K562 (cell line): ENCODE data around the gene GABRA5. TPM values are rescaled to one million over a fixed set of nuclear protein-coding genes. Genes with fewer than 3 reads are reported as not detected.

Experiments used
- ATAC-seq: fragments of 200-7000 bp; cut with Tn5 transposase; 3 replicates; pipeline ENCODE4 v1.9.1; 2020; ENCODE audit warnings: moderate library complexity
- BruUV-seq: library from RNA; stranded (reverse); fragments of 400-500 nt; replicated peaks from 2 replicates; lab custom pipeline; 2021; lab: Mats Ljungman, UMichigan
- CTCF ChIA-PET: fragments of 300-600 bp; formaldehyde crosslinking; extraction: SDS; loops from one replicate; lab custom pipeline; 2021; ENCODE audit warnings: low intra/inter-chr PET ratio; lab: Yijun Ruan, JAX
- POLR2A ChIA-PET: fragments of 300-600, 350-650 bp; sonication (Branson Sonifier 250); formaldehyde crosslinking; extraction: SDS; loops from one replicate; lab custom pipeline; 2021; ENCODE audit warnings: antibody characterized with exemption, inconsistent platforms; lab: Yijun Ruan, JAX
- DNase-seq, 4 experiments: peaks; one replicate each; pipeline versions ENCODE4 v3.0.0 to v3.0.0-alpha.2; 2011 to 2018; ENCODE audit warnings: low spot score in 3 of 4, mixed read lengths in 3 of 4; ENCODE audit errors: extremely low read depth in 1 of 4
- FAIRE-seq: peaks from 2 replicates; lab custom pipeline; 2011; peaks lifted over from hg19 to GRCh38; lab: Jason Lieb, UNC
- H2AFZ ChIP-seq: 2 replicates; pipeline ENCODE4 v1.6.0; 2011; ENCODE audit warnings: low read depth, low read length, control low read depth, inconsistent platforms
- H3K27ac ChIP-seq: fragments of 200-600 bp; 3 replicates; pipeline ENCODE4 v1.8.0; 2011; ENCODE audit warnings: low read depth, mild to moderate bottlenecking, control low read depth, inconsistent platforms, low read length, moderate library complexity, mixed read lengths; ENCODE audit errors: extremely low read depth
- H3K27me3 ChIP-seq, 2 experiments: fragments of 300-600 bp in 1 of 2; 2 replicates in 1 of 2; 3 replicates in 1 of 2; pipeline versions ENCODE4 v1.6.0 to v1.8.0; 2011; ENCODE audit warnings: inconsistent platforms in 2 of 2, low read length in 2 of 2, mild to moderate bottlenecking in 1 of 2, mixed read lengths in 1 of 2, moderate library complexity in 1 of 2; ENCODE audit not compliant: control insufficient read depth in 2 of 2, insufficient read depth in 2 of 2
- H3K36me3 ChIP-seq: fragments of 300-600 bp; 3 replicates; pipeline ENCODE4 v1.8.0; 2011; ENCODE audit warnings: mild to moderate bottlenecking, low read length, inconsistent platforms; ENCODE audit not compliant: control insufficient read depth, insufficient read depth
- H3K4me1 ChIP-seq, 2 experiments: fragments of 200-600 bp in 1 of 2; replicated peaks in 1 of 2; 2 replicates in 1 of 2; 3 replicates in 1 of 2; pipeline versions ENCODE4 v1.5.1 to v1.8.0; 2011; ENCODE audit warnings: inconsistent platforms in 2 of 2, low read length in 2 of 2, mild to moderate bottlenecking in 1 of 2, mixed read lengths in 1 of 2, moderate library complexity in 1 of 2; ENCODE audit not compliant: control insufficient read depth in 2 of 2, insufficient read depth in 2 of 2
- H3K4me2 ChIP-seq: 2 replicates; pipeline ENCODE4 v1.6.1; 2011; ENCODE audit warnings: low read length, control low read depth, inconsistent platforms, mixed read lengths; ENCODE audit not compliant: insufficient read depth
- H3K4me3 ChIP-seq: fragments of 200-600 bp; sonication (generic), shearing (Covaris generic); 2 replicates; pipeline ENCODE4 v1.5.1; 2016; ENCODE audit warnings: control low read depth, inconsistent platforms
- H3K79me2 ChIP-seq: fragments of 200-600 bp; 3 replicates; pipeline ENCODE4 v1.8.0; 2011; ENCODE audit warnings: low read length, inconsistent platforms; ENCODE audit not compliant: control insufficient read depth, insufficient read depth
- H3K9ac ChIP-seq, 2 experiments: 2 replicates each; pipeline versions ENCODE4 v1.6.0 to v1.6.1; 2011; ENCODE audit warnings: low read depth in 2 of 2, low read length in 2 of 2, control low read depth in 1 of 2, inconsistent platforms in 1 of 2, mild to moderate bottlenecking in 1 of 2, mixed read lengths in 1 of 2; ENCODE audit not compliant: insufficient read depth in 1 of 2
- H3K9me1 ChIP-seq: one replicate; pipeline ENCODE4 v1.6.0; 2011; ENCODE audit warnings: inconsistent platforms, mild to moderate bottlenecking, low read length, moderate library complexity; ENCODE audit not compliant: control insufficient read depth, insufficient read depth
- H3K9me3 ChIP-seq: replicated peaks from 2 replicates; pipeline ENCODE4 v1.5.1; 2011; ENCODE audit warnings: low read depth, low read length, inconsistent platforms; ENCODE audit not compliant: control insufficient read depth, insufficient read depth
- H4K20me1 ChIP-seq: replicated peaks from 2 replicates; pipeline ENCODE4 v1.6.1; 2011; ENCODE audit warnings: low read length, inconsistent platforms, mixed read lengths; ENCODE audit not compliant: control insufficient read depth, insufficient read depth
- BRCA1 ChIP-seq, 2 experiments: fragments of 450-650 bp in 1 of 2; sonication (generic) in 1 of 2; formaldehyde crosslinking in 1 of 2; IDR thresholded peaks; 2 replicates each; pipeline versions ENCODE4 v1.5.0 to v1.6.1; 2017 to 2020; ENCODE audit warnings: mild to moderate bottlenecking in 1 of 2, missing genetic modification reagents in 1 of 2
- CHD1 ChIP-seq: fragments of 200-600 bp; sonication (generic); IDR thresholded peaks from one replicate; pipeline ENCODE4 v1.6.1; 2012; ENCODE audit warnings: mild to moderate bottlenecking, moderate library complexity, low read length, inconsistent platforms
- E2F3 ChIP-seq: fragments of 250-450 bp; sonication (Bioruptor Pico); IDR thresholded peaks from 2 replicates; pipeline ENCODE4 v1.4.0; 2020; ENCODE audit warnings: mild to moderate bottlenecking
- HMG20B ChIP-seq: fragments of 250-450 bp; sonication (Bioruptor Pico); IDR thresholded peaks from 2 replicates; pipeline ENCODE4 v1.5.0; 2021; ENCODE audit warnings: mild to moderate bottlenecking
- JUN ChIP-seq, 2 experiments: sonication (generic) in 1 of 2; formaldehyde crosslinking in 1 of 2; IDR thresholded peaks; 2 replicates each; pipeline versions ENCODE4 v1.6.1 to v1.8.0; 2012 to 2022; ENCODE audit warnings: borderline replicate concordance in 2 of 2, mild to moderate bottlenecking in 2 of 2, improper control_type of control experiment in 1 of 2, low read depth in 1 of 2, low read length in 1 of 2, missing genetic modification reagents in 1 of 2
- KLF16 ChIP-seq: IDR thresholded peaks from 2 replicates; pipeline ENCODE4 v1.6.1; 2016; ENCODE audit warnings: antibody characterized with exemption
- MAFF ChIP-seq: IDR thresholded peaks from 2 replicates; pipeline ENCODE4 v1.6.1; 2012; ENCODE audit warnings: low read length, improper control_type of control experiment
- POLR2AphosphoS5 ChIP-seq: IDR thresholded peaks from 2 replicates; pipeline ENCODE4 v1.6.1; 2011; ENCODE audit warnings: mild to moderate bottlenecking, low read depth, low read length, moderate library complexity; ENCODE audit not compliant: control insufficient read depth, insufficient read depth
- SMC3 ChIP-seq: conservative IDR thresholded peaks from 2 replicates; pipeline ENCODE4 v1.6.1; 2011; ENCODE audit warnings: low read depth, low read length, improper control_type of control experiment; ENCODE audit not compliant: insufficient read depth
- SP1 ChIP-seq: sonication (generic); formaldehyde crosslinking; IDR thresholded peaks from 2 replicates; pipeline ENCODE4 v1.8.1; 2022; ENCODE audit warnings: mild to moderate bottlenecking, missing genetic modification reagents
- SRSF1 ChIP-seq: fragments of 200-400 bp; formaldehyde crosslinking; IDR thresholded peaks from 2 replicates; pipeline ENCODE4 v1.6.1; 2017; ENCODE audit warnings: mild to moderate bottlenecking, low read depth, low read length, moderate library complexity
- SRSF9 ChIP-seq: fragments of 200-400 bp; formaldehyde crosslinking; IDR thresholded peaks from 2 replicates; pipeline ENCODE4 v1.6.1; 2017; ENCODE audit warnings: low read depth, low read length, borderline replicate concordance
- ZNF174 ChIP-seq: fragments of 250-450 bp; sonication (Bioruptor Pico); IDR thresholded peaks from 2 replicates; pipeline ENCODE4 v1.4.0; 2020; ENCODE audit warnings: mild to moderate bottlenecking
- ZNF583 ChIP-seq: fragments of 250-450 bp; sonication (Bioruptor Pico); IDR thresholded peaks from 2 replicates; pipeline ENCODE4 v1.4.0; 2020
- ZNF584 ChIP-seq: fragments of 200-800 bp; sonication (Bioruptor generic); IDR thresholded peaks from 2 replicates; pipeline ENCODE4 v1.6.1; 2016; ENCODE audit warnings: low read depth, mild to moderate bottlenecking, missing genetic modification characterization, missing compliant biosample characterization
- ZNF668 ChIP-seq: fragments of 250-450 bp; sonication (Bioruptor Pico); IDR thresholded peaks from 2 replicates; pipeline ENCODE4 v1.8.0; 2022; ENCODE audit warnings: mild to moderate bottlenecking, inconsistent platforms
- WGBS: fragments of 100-300 bp; shearing (Covaris generic); methylation state at CpG from one replicate; pipeline ENCODE4 v1.1.6; 2016; ENCODE audit warnings: low coverage, mixed read lengths; ENCODE audit not compliant: insufficient coverage; ENCODE audit errors: missing lambda C conversion rate; 5-methylcytosine and 5-hydroxymethylcytosine counted together
- in situ Hi-C: fragments of 300-500 bp; cut with MboI; formaldehyde crosslinking; loops from 4 replicates; pipeline ENCODE4 v1.15.0; 2018; ENCODE audit warnings: inconsistent platforms, mixed read lengths
- intact Hi-C: fragments of 100-400 bp; cut with micrococcal nuclease; formaldehyde crosslinking; loops from 2 replicates; pipeline ENCODE4 v1.14.2; 2022
- polyA plus RNA-seq, 8 experiments: library from polyadenylated mRNA; depleted of rRNA in 4 of 8; stranded (reverse) in 5 of 8; unstranded in 3 of 8; fragments of >200 nt; fragmentation: Nextera tagmentation in 2 of 8; fragmentation: Illumina TruSeq in 1 of 8; extraction: Ambion mirVana in 2 of 8; extraction: Trizol in 1 of 8; gene quantifications; 2 replicates each; pipeline versions ENCODE4 v1.2.1 to v1.2.3, GENCODE V29; 2011 to 2014; ENCODE audit warnings: inconsistent platforms in 1 of 8, missing spikeins in 1 of 8
- total RNA-seq, 7 experiments: library from RNA; depleted of rRNA in 6 of 7; stranded (reverse); fragments of >200 nt in 6 of 7; fragmentation: Illumina TruSeq in 2 of 7; extraction: Trizol in 2 of 7; gene quantifications; 2 replicates each; pipeline versions ENCODE4 v1.2.1 to v1.2.3, GENCODE V29; 2011 to 2021; ENCODE audit warnings: low replicate concordance in 1 of 7

GABRA5 gene
- total and polyA plus RNA-seq, 9 of the 15 experiments (the other 6 are each of a cell fraction or from before 2014, with no cell fraction given), result not detected

DNA sequence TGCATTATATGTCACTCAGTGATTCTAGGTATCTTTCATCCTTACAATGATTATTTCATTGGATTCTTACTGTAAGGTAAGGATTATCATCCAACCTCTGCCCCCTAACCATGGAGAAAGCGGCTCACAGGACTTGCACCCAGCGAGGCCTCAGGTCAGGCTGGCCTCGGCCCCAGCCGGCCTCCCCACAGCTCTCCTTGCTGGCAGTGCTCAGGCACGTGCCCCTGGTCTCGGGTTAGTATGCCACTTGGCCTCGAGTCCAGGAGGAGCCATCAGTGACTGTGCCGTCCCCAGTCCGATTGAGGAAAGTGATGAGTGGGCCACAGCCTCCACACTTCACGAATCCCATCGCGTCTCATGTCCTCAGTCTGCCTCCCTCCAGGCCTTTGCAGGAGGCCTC, 68.5 kb downstream of the GABRA5 start:
- H3K79me2 ChIP-seq, result no peaks in the 10 kb centered on the region
- H3K9me3 ChIP-seq, result no peaks in the 10 kb centered on the region
- ATAC-seq (no peak), DNase-seq (no peak), FAIRE-seq (no peak)
- no peak overlapping the region for H3K4me2 ChIP-seq
- no peaks in the 10 kb centered on the region for H3K9me1 ChIP-seq
- no TSS peak for BruUV-seq
- ChIA-PET POLR2A (no interaction called here), CTCF (no interaction called here)
- H3K9ac ChIP-seq, result no peak overlapping the region
- no peaks in the 10 kb centered on the region for H4K20me1 ChIP-seq
- H3K27me3 ChIP-seq, result peaks cover 0 to 11% of the 10 kb centered on the region in 2 experiments; a peak in 1 of 5 replicates
- in situ Hi-C loops, result no loop called here
- intact Hi-C loops, result no loop called here
- no peak overlapping the region for H3K27ac ChIP-seq
- 5% methylated on average over 12 of the region's 12 CpGs for WGBS
- TF ChIP-seq E2F3 (CRISPR knock-in tag), result no peak
- TF ChIP-seq SP1 (CRISPR knock-in tag), result no peak
- no peak for TF ChIP-seq ZNF174
- no peak for TF ChIP-seq ZNF584
- no peak for TF ChIP-seq MAFF
- no peak for TF ChIP-seq JUN (IDR thresholded peaks at IDR 0.05; ENCODE audit: borderline replicate concordance, low read depth, low read length)
- TF ChIP-seq JUN (CRISPR knock-in tag; IDR thresholded peaks at IDR 0.05; ENCODE audit: borderline replicate concordance), result no peak
- H3K4me3 ChIP-seq, result no peak overlapping the region
- no peak overlapping the region for H2AFZ ChIP-seq
- no peaks in the 10 kb centered on the region for H3K4me1 ChIP-seq
- no peaks in the 10 kb centered on the region for H3K36me3 ChIP-seq

DNA sequence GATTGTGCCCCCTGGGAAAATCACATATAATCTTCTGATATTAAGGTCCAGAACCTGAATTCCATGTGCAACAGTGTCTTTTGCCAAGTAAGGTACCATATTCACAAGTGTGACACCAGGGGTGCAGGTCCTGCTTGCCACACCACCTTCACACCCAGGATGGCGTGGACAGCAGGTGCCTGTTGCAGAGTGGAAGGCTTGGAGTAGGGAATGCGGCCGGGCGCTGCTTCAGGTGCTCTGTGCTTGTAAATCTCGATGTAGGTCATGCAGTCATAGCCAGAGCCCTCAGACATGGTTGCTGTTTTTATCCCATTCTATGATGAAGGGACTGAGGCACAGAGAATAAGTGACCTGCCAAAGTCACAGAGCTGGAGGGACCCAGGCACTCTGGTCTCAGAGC, 69.6 kb downstream of the GABRA5 start:
- H3K27me3 ChIP-seq, result peaks cover 0 to 11% of the 10 kb centered on the region in 2 experiments; a peak in 1 of 5 replicates
- H3K4me2 ChIP-seq, result no peak overlapping the region
- no peaks in the 10 kb centered on the region for H3K36me3 ChIP-seq
- H2AFZ ChIP-seq, result no peak overlapping the region
- no TSS peak for BruUV-seq
- FAIRE-seq (no peak), DNase-seq (no peak), ATAC-seq (no peak)
- H3K9ac ChIP-seq, result no peak overlapping the region
- no peak overlapping the region for H3K27ac ChIP-seq
- WGBS, result 4% methylated on average over 5 of the region's 5 CpGs
- TF ChIP-seq BRCA1 (IDR thresholded peaks at IDR 0.05) (no peak), BRCA1 (CRISPR knock-in tag; IDR thresholded peaks at IDR 0.05) (no peak), SRSF9 (no peak), ZNF583 (CRISPR knock-in tag) (no peak), SMC3 (no peak), POLR2AphosphoS5 (no peak), HMG20B (CRISPR knock-in tag) (no peak), ZNF668 (CRISPR knock-in tag) (no peak), SRSF1 (no peak), KLF16 (no peak), CHD1 (no peak)
- no peaks in the 10 kb centered on the region for H3K79me2 ChIP-seq
- no peaks in the 10 kb centered on the region for H3K9me3 ChIP-seq
- intact Hi-C loops, result no loop called here
- peaks cover 2% of the 10 kb centered on the region for H3K9me1 ChIP-seq
- H4K20me1 ChIP-seq, result no peaks in the 10 kb centered on the region
- CTCF ChIA-PET, result no interaction called here
- in situ Hi-C loops, result no loop called here
- H3K4me1 ChIP-seq, result no peaks in the 10 kb centered on the region
- no peak overlapping the region for H3K4me3 ChIP-seq
- POLR2A ChIA-PET, result no interaction called here
